ENCODE measurements around the gene HECTD1.

HECTD1 gene

DNA sequence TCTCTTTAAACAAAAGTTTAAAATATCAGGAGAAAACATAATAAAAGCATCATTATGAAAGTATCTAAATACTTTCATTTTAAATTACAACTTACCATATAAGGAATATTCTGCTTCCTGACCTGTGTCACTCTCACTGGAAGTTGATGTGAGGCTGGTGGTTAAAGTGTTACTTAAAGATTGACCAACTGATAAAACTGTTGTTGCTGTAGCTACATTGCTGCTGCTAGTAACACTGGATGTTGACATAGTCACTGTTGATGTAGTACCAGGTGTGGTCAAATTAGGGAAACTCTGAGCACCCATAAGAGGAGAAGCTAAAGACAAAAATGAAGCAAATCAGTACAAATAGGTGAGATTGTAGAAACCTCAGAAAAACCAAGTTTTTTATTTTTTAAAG is 79.9 kb downstream of the HECTD1 start:
- DNase-seq (ENCODE audit: low spot score), result no peak
- H3K27ac ChIP-seq, result no peak overlapping the region
- ChIA-PET CTCF (interaction anchor here (0.6 kb wide), 1 partner anchor 273 kb away, joined by 5 read pairs; no protein-coding TSS in a partner anchor), POLR2A (ENCODE audit: low non-redundant PET) (no interaction called here)
- TF ChIP-seq, protein P1, sequence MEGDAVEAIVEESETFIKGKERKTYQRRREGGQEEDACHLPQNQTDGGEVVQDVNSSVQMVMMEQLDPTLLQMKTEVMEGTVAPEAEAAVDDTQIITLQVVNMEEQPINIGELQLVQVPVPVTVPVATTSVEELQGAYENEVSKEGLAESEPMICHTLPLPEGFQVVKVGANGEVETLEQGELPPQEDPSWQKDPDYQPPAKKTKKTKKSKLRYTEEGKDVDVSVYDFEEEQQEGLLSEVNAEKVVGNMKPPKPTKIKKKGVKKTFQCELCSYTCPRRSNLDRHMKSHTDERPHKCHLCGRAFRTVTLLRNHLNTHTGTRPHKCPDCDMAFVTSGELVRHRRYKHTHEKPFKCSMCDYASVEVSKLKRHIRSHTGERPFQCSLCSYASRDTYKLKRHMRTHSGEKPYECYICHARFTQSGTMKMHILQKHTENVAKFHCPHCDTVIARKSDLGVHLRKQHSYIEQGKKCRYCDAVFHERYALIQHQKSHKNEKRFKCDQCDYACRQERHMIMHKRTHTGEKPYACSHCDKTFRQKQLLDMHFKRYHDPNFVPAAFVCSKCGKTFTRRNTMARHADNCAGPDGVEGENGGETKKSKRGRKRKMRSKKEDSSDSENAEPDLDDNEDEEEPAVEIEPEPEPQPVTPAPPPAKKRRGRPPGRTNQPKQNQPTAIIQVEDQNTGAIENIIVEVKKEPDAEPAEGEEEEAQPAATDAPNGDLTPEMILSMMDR (conservative IDR thresholded peaks at IDR 0.05; ENCODE audit: low read depth), result no peak

DNA sequence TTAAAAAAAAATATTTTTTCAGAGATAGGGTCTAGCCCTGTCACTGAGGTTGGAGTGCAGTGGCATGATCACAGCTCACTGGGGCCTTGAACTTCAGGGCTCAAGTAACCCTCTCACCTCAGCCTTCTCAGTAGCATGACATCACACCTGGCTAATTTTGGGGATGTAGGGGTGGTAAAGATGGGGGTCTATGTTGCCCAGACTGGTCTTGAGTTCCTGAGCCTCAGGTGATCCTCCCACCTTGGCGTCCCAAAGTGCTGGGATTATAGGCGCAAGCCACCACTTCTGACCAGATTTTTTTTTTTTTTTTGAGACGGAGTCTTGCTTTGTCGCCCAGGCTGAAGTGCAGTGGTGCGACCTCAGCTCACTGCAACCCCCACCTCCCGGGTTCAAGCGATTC is 80.9 kb downstream of the HECTD1 start:
- ChIA-PET CTCF (interaction anchor here (0.6 kb wide), 1 partner anchor 174 kb away, joined by 4 read pairs; no protein-coding TSS in a partner anchor), POLR2A (ENCODE audit: low non-redundant PET) (no interaction called here)
- TF ChIP-seq, protein P1 (conservative IDR thresholded peaks at IDR 0.05; ENCODE audit: low read depth), result no peak
- no peak for DNase-seq (ENCODE audit: low spot score)
- no peak overlapping the region for H3K27ac ChIP-seq

DNA sequence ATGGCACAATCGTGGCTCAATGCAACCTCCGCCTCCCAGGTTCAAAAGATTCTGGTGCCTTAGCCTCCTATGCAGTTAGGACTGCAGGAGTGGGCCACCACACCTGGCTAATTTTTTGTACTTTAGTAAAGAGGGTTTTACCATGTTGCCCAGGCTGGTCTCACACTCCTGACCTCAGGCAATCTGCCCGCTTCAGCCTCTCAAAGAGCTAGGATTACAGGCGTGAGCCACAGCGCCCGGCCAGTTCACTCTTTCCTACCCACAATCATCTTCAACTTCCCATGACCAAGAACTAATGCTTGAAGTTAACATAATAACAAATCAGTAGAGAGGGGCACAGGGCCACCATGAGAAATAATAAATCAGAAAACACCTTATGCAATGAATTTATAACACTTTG is 82.4 kb downstream of the HECTD1 start:
- CTCF ChIA-PET, result interaction anchor here (0.5 kb wide), 1 partner anchor 83 kb away, joined by 3 read pairs; the partner anchor contains the start of gene HECTD1
- POLR2A ChIA-PET (ENCODE audit: low non-redundant PET), result no interaction called here
- DNase-seq (ENCODE audit: low spot score), result no peak
- no peak overlapping the region for H3K27ac ChIP-seq
- TF ChIP-seq, protein P1 (conservative IDR thresholded peaks at IDR 0.05; ENCODE audit: low read depth), result no peak

DNA sequence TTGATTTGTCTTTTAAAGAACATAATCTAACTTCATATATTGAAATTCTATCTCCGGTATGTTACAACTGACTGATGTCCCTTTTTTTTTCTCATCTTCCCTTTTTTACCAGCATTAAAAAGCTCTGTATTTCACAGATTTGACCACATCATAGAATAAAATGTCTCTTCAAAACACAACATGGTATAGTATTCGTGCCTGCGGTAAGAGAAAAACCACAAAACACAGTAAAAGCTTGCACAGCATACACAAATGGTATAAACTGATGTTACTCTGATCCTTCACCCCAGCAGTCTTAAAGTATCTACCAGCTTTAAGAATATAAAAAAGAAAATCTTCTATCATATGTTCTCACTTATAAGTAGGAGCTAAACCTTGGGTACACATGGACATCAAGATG is 83.4 kb downstream of the HECTD1 start:
- ChIA-PET POLR2A (ENCODE audit: low non-redundant PET) (no interaction called here), CTCF (no interaction called here)
- DNase-seq (ENCODE audit: low spot score), result no peak
- TF ChIP-seq, protein P1 (conservative IDR thresholded peaks at IDR 0.05; ENCODE audit: low read depth), result no peak
- H3K27ac ChIP-seq, result no peak overlapping the region

DNA sequence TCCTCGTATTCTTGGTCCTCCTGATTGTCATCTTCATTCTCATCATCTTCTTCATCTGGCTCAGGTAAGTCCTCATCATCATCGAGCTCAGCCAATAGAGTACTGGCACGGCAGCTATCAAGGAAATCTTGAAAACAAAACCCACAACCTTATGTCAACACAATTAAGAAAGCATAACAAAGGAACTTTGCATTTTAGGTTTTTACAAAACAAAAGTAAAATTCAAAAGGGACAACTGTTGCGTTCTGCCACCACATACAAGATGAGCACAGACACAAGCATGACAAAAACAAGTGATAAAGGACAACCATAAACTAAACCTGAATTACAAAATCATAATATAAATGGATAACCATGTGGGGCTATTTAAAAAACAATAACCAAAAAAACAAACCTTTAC is 84.7 kb downstream of the HECTD1 start:
- ChIA-PET CTCF (no interaction called here), POLR2A (ENCODE audit: low non-redundant PET) (no interaction called here)
- no peak overlapping the region for H3K27ac ChIP-seq
- no peak for DNase-seq (ENCODE audit: low spot score)
- TF ChIP-seq, protein P1 (conservative IDR thresholded peaks at IDR 0.05; ENCODE audit: low read depth), result no peak

DNA sequence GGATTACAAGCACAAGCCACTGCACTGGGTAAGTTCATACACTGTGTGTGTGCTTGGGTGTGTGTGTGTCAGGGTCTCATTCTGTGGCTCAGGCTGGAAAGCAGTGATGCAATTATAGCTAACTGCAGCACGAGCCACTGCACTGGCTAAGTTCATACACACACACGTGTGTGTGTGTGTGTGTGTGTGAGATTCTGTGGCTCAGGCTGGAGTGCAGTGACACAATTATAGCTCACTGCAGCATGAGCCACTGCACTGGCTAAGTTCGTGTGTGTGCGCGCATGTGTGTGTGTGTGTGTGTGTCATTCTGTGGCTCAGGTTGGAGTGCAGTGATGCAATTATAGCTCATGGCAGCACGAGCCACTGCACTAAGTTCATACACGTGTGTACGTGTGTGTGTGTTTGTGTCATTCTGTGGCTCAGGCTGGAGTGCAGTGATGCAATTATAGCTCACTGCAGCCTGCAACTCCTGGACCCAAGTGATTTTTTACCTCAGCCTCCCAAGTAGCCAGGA is 85.4 kb downstream of the HECTD1 start:
- TF ChIP-seq, protein P1 (conservative IDR thresholded peaks at IDR 0.05; ENCODE audit: low read depth), result no peak
- ChIA-PET CTCF (interaction anchor here (0.6 kb wide), 1 partner anchor 224 kb away, joined by 5 read pairs; no protein-coding TSS in a partner anchor), POLR2A (ENCODE audit: low non-redundant PET) (no interaction called here)
- DNase-seq (ENCODE audit: low spot score), result no peak
- no peak overlapping the region for H3K27ac ChIP-seq
